Cortex of kidney (tissue), 1 donor: Measurements from ENCODE around the gene ZBTB49.

Experiments used
- DNase-seq: peaks from one replicate; lab custom pipeline; 2025; lab: John Stamatoyannopoulos, UW

The ZBTB49 gene

DNA sequence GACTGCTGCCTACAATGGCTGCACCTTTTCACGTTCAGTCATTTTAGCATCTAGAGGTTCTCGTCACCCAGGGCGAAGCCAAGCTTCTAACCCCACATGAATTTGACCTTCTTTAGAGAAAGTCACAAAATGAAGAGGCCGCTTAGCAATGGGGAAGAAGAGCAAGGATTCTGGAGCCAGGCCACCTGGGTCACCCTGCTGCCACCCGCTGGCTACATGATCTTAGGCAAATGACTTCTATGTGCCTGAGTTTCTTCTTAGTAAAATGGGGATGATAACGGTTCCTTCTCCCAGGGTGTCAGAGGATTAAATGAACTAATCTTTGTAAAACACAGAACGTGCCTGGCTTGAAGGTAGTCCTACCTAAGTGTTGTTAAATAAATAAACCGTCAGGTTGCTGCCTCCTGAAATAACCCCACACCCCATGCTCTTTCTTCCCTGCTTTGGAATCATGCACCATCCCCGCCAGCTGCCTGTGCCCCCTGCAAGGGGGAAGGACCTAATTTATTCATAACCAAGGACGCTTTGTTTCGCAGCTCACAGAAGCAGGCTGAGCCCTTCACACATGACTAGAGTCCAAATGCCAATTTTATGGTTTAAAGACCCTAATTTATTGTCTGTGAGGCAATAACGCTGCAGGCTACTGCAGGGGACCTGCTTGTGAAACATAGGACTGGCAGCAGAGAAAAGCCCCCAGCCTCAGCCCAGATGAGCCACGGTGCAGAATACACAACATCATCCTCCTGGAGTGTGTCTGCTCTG lies 68.2 kb downstream of the ZBTB49 start:
- DNase-seq, result no peak

DNA sequence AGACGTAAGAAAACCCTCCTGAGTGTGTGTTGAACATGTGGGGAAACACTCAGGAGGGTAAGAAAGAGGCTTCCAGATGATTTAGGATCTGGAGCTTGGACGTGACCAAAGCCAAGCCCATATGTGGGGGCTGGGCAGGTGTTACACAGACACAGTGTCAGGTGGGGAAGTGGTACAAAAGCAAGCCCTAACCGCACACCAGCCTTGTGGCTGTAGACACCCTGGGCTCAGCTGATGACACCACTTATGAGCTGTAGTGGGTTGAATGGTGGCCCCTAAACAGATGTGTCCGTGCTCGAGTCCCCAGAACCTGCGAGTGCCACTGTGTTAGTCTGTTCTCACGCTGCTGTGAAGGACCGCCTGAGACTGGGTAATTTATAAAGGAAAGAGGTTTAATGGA lies 71.8 kb downstream of the ZBTB49 start:
- no peak for DNase-seq

DNA sequence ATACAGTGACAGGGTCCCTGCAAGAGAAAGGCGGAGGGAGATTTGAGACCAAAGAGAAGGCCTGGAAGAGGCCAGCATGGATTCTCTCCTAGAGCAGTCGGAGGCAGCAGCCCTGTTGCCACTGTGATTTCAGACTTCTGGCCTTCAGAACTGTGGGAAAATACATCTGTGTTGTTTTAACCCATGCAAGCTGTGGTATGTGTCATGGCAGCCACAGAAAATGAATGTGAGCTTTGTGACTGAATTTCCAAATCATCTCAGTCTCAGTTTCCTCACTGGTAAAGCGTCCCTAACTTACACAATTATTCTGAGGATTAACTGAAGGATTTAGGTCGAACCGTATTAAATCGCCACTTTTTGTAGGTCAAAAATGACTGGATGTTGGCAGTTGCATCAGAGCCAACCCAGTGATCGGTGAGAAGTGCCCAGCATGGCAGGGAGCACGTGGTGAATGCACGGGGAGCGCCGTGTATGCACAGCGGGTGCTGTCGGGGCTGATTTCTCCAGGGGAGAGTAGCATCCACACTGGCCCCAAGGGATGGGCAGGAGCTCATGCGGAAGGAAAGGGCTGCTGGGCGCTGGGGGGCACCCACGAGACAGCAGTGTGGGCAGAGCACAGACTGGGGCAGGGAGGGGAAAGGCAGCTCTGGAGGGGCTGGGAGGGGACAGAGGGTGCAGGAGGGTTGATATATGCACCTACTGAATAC lies 73.1 kb downstream of the ZBTB49 start:
- no peak for DNase-seq

DNA sequence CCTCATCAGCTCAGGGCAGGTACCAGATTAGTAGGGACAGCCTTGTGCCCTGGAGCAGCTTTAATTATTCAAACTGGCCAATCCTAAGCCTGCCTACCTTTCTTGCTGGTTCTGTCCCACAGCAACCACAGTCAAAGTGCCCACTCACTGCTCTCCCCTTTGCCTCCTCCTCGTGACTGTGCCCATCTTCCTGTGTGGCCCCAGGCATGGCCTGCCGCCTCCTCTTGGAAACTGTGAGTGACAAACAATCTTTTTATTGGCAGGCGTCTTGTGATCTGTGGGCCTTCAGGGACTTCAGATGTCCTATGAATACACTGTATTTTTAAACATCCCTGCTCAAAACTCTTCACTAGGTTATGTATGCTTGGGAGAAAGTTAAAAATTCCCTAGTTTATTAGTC lies 74.0 kb downstream of the ZBTB49 start:
- DNase-seq, result no peak

DNA sequence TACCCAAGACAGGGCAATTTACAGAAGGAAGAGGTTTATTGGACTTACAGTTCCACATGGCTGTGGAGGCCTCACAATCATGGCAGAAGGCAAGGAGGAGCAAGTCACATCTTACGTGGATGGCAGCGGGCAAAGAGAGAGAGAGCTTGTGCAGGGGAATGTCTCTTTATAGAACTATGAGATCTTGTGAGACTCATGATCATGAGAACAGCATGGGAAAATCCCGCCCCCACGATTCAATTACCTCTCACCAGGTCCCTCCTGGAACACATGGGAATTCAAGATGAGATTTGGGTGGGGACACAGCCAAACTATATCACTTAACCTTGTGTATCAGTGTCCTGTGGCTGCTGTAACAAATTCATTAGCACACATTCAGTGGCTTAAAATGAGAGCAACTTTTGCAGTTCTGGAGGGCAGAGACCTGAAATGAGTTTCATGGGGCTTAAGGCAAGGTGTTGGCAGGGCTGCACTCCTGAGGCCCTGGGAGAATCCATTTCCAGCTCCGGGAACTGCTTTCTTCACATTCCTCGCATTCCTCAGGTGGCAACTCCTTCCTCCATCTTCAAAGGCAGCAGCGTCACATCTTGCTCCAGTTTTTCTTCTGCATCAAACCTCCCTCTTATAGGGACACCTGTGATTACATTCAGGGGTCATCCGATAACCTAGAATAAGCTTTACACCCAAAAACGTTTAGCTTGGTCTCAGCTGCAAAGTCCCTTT lies 74.6 kb downstream of the ZBTB49 start:
- no peak for DNase-seq

DNA sequence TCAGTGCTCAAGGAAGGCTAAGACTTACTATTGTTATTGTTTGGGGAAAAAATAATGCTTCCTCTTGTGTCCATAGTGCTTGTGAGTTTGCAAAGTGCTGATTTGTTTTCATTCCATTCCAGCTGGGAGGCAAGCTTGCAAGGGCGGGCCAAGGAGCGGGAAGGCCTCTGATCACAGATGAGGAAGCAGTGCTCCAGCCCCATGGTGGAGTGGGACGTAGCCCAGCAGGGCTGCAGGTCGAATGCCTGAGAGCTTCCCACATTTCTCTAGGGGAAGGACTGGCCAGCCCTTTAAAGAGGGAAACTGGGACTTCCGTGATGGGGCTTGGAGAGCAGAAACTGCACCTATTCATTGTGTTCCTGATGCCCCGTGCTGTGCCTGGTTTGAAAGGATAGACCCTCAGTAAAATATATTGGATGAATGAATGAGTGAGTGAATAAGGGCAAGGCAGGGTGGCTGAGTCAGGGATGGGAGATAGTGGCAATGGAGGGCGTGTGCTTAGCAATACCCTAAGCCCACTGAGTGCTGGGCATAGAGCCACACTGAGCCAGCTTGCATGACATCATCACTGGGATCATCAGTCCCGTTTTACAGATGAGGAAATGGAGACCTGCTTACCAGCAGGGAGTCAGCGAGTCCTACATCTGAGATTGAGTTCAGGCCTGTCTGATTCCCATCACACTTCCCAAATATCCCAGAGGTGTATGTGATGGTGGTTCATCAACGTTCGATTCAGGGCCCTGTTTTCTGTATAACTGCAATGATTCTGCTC lies 78.9 kb downstream of the ZBTB49 start:
- no peak for DNase-seq
